HG03565 (cell line): ENCODE data around the gene UHRF2.
"Not testable (repeated sequence)": the region's sequence is repeated elsewhere in the genome, so short reads cannot be mapped to it uniquely, and the experiment has no call there.

Source experiments
- ATAC-seq: cut with Tn5 transposase; IDR thresholded peaks from one replicate; pipeline ENCODE4 v1.9.1; 2021; ENCODE audit warnings: mild to moderate bottlenecking, moderate library complexity; ENCODE audit not compliant: unreplicated experiment

UHRF2 gene, protein sequence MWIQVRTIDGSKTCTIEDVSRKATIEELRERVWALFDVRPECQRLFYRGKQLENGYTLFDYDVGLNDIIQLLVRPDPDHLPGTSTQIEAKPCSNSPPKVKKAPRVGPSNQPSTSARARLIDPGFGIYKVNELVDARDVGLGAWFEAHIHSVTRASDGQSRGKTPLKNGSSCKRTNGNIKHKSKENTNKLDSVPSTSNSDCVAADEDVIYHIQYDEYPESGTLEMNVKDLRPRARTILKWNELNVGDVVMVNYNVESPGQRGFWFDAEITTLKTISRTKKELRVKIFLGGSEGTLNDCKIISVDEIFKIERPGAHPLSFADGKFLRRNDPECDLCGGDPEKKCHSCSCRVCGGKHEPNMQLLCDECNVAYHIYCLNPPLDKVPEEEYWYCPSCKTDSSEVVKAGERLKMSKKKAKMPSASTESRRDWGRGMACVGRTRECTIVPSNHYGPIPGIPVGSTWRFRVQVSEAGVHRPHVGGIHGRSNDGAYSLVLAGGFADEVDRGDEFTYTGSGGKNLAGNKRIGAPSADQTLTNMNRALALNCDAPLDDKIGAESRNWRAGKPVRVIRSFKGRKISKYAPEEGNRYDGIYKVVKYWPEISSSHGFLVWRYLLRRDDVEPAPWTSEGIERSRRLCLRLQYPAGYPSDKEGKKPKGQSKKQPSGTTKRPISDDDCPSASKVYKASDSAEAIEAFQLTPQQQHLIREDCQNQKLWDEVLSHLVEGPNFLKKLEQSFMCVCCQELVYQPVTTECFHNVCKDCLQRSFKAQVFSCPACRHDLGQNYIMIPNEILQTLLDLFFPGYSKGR

DNA sequence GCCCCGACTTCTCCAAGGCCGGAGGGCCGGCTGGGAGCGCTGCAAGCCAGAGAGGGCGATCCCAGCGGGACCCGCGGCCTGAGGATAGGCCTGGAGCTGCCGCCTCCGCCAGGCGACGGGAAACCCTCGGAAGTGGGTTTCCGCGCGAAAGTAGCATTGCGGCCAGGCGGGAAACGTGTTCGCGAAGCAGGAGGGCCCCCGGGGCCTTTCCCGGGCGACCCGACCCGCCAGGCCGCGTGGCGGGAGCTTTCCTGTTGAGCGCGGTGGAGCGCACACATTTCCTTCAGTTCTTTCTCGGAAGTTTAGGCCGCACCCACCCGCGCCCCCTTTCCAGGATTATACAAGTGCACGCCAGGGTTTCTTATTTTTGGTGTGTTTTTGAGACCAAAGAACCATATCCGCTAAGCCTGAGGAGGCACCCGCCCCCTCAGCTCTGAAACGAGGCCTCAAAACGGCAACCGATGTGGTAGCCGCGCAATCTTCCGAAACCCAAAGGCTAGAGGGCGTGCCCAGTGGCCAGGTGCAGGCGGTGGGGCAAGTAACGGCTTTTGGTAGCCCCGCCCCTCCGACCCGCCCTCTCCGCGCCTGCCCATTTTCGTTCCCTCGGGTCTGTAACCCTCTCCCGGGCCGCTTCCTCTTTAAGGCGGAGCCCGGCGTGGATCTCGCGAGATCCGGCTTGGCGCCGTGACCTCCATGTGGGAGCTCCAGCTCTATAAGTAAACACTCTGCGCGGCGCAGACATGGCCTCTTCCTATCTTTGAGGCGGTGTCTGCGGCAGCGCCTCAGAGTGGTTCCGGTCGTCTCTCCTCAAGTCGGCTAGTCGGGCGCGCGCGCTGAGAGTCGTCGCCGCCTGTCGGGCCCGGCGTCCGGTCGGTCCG is at the start of gene UHRF2:
UHRF2 (plus strand) TSS at position 713 of the 878 bp plus-strand sequence. CDS start 292 bp downstream, outside the sequence.
- ATAC-seq, result peak; percentile 79

DNA sequence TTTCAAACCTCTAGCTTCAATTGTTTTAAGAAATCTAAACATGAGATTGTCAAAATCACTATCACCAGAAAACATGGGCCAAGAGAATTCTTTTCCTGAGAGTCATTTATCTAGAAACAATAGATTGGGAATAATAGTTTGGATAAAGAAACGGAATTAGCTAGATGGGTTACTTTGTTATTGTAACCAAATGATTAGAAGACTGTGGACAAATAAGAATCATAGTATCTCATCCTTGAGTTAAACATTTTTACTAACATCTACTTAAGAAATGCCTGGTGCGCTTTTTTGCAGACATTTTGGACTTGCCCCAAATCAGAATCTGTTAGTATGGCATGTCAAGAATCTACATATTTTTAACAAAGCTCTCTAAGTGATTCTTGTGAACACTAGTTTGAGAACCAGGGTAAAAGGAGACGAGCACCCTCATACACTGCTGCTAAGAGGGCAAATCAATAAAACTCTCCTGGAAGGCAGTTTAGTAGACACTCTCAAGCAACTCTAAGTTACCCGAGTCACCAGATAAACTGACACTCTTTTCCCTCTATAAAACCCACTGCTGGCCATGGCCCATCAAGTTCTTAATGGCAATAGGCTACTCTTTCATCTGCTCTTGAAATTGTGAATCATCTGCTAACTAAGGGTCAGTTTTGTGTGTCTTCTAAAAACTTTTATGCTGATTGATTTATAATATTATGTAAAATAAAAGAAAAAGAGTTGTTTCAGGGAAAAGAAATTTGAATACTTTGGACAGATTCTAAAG is 45.7 kb upstream of the UHRF2 start:
- ATAC-seq, result no peak

DNA sequence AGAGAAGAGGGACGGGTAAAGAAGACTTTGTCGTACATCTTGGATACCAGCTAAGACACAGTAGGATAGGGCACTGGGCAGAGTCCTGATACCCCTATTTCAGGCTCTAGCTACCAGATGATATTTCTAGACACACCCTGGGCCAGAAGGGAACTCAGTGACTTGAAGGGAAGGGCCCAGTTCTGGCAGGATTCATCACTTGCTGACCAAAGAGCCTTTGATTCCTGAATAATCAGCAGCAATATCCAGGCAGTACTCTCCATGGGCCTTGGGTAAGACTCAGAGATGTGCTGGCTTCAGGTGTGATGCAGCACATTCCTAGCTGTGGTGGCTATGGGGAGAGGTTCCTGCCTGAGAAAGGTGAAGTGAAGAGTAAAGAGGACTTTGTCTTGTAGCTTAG is 44.2 kb upstream of the UHRF2 start:
- ATAC-seq, result no peak

DNA sequence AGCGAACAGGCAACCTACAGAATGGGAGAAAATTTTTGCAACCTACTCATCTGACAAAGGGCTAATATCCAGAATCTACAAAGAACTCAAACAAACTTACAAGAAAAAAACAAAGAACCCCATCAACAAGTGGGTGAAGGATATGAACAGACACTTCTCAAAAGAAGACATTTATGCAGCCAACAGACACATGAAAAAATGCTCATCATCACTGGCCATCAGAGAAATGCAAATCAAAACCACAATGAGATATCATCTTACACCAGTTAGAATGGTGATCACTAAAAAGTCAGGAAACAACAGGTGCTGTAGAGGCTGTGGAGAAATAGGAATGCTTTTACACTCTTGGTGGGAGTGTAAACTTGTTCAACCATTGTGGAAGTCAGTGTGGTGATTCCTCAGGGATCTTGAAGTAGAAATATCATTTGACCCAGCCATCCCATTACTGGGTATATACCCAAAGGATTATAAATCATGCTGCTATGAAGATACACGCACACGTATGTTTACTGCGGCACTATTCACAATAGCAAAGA is 31.5 kb upstream of the UHRF2 start:
- ATAC-seq, result not testable (repeated sequence)

DNA sequence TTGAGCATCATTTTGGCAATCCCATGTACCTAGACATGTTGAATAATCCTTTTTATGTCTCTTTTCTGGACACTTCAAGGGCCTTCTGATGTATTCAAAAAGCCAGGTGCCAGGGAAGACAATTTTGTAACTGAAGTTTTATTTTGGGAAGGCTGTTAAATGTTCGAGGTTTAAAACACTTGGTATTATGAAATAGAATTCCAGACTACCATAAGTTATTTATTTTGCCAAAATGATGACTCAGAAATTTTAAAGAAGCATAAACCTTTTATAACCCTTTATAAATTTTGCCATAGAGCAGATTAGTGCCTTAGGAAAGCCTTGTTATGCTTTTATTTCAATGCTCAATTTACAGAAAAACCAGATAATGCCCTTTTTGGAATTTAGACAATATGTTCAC is 30.3 kb upstream of the UHRF2 start:
- no peak for ATAC-seq

DNA sequence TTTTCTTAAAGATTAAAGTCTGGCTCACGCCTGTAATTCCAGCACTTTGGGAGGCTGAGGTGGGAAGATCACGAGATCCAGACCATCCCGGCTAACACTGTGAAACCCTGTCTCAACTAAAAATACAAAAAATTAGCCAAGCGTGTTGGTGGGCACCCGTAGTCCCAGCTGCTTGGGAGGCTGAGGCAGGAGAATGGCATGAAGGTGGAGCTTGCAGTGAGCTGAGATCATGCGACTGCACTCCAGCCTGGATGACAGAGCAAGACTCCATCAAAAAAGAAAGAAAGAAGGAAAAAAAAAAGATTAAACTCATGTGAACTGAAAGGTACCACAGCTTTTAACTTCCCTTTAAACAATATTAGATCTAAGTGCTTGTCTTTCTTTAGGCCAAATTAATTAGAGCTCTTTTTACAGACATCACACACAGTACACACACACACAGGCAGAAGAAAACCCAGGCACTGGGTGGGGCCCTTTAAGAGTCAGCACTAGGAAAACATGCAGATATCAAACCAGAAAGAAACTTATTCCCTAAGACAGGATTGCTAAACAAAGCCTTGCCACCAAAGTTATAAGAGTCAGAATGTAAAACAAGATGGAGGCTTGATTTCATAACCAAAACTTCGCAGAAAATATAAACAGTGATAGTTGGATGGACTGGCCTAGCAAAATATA is 29.3 kb upstream of the UHRF2 start:
- no peak for ATAC-seq

DNA sequence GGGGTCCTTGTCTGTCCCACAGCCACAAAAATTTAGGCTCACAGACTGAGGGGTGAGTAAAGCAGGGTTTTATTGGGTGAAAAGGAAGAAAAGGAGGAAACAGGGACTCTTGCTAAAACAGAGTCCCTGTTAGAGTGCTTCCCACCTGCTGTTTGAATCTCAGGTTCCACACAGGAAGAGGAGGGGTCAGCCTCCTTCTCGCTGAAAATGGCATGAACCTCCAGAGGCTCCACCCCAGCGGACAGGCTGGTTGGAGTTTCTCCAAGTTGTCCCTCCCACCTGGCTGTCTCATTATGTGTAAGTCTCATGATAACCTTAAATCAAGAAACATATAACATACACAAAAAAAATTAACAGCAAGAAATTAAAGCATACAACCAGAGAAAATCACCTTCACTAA is 28.3 kb upstream of the UHRF2 start:
- ATAC-seq, result no peak

DNA sequence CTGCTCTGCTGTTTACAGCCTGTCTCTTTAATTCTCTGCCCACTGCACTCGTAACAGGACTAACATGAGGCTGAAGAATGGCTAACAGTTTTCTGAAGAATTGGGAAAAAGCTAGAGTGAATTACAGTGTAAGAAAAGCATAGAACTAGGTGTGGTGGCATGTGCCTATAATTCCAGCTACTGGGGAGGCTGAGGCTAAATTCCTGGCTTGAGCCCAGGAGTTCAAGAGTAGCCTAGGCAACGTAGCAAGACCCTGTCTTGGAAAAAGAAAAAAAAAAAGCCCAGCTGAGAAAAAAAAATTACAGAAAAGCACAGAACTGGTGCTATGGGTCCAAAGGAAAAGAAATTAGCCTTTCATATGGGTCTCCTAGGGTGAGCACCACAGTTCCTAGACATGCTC is 13.9 kb upstream of the UHRF2 start:
- no peak for ATAC-seq

DNA sequence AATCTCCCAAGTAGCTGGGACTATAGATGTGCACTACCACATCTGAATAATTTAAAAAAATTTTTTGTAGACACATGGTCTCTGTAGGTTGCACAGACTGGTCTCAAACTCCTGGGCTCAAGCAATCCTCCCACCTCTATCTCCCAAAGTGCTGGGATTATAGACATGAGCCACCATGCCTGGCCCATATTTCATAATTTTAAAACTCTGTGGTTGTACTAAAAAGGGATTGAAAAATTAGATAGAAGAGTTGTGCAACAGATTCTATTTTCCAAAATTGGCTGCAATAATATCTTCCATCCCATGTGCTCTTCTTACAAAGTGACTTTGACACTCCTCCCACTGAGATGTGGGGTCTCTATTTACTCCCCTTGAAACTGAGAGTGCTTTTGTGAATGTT is 7.6 kb upstream of the UHRF2 start:
- no peak for ATAC-seq

DNA sequence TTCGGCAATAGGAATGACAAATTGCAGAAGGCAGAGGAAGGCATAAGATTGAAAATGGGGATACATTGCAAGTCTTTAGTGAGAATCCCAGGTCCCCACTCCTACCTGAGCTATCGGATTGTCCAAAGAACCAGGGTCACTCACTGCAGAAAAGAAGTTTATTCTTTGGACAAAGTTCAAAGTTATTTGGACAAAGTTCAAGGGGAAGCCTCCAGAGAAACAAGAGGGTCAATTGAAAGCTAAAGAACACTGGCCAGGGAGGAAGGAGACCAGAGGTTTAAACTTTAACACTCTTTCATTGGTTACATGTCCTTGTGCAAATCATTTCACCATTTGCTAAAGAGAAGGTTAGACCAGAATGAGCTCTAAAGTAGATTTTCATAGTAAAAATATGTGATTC is 5.2 kb upstream of the UHRF2 start:
- ATAC-seq, result no peak

DNA sequence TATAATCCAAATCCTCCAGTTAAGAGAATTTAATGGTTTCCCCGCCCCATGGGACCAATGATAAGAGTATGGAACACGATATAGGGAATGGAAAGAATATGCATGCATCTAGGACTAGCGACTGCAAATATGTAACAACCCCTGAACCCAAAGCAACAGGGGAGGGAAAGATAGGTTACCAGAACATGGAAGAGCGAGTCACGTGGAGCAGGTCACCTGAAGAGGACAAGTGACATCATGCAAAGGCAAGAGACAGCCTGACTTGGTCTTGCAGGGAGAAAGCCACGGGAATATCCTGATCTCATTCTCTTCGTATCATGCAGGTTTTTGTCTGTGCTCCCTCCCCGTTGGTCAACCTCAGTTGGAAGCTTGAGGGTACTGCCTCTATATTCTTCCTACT is 4.7 kb upstream of the UHRF2 start:
- ATAC-seq, result no peak

DNA sequence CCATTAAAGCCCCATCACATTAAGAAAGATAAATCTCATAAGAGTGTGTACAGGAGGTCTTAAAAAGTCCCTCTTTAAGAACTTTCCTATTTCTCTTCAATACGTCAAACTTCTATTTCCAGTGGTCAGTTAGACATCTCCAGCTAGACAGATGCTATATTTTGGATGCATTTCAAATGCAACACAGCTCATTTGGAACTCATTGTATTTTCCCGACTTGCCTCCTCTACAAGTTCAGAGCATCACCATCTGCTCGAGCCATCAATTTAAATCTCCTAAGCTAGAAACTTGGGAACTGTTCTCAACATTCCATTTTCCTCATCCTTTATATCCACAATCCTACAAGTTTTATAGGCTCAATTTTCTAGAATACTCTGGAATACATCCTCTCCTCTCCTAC is 3.2 kb upstream of the UHRF2 start:
- ATAC-seq, result no peak

DNA sequence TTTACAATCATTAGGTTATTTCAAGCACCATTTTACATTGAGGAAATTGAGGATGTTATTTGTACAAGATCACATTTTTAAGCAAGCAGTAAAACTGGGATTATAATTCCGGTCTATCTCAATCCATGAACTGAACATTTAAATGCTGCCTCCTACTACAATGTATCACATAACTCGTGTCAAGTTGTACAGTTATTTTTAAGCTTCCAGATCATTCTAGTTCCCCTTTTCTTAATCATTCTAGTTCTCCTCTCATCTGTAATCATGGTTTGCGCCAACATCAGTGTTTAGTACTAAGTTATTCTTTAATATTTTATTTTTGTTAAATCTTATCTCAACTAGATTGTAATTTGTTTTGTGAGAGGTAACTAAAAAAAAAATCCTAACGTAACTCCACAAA is 2.4 kb upstream of the UHRF2 start:
- no peak for ATAC-seq

DNA sequence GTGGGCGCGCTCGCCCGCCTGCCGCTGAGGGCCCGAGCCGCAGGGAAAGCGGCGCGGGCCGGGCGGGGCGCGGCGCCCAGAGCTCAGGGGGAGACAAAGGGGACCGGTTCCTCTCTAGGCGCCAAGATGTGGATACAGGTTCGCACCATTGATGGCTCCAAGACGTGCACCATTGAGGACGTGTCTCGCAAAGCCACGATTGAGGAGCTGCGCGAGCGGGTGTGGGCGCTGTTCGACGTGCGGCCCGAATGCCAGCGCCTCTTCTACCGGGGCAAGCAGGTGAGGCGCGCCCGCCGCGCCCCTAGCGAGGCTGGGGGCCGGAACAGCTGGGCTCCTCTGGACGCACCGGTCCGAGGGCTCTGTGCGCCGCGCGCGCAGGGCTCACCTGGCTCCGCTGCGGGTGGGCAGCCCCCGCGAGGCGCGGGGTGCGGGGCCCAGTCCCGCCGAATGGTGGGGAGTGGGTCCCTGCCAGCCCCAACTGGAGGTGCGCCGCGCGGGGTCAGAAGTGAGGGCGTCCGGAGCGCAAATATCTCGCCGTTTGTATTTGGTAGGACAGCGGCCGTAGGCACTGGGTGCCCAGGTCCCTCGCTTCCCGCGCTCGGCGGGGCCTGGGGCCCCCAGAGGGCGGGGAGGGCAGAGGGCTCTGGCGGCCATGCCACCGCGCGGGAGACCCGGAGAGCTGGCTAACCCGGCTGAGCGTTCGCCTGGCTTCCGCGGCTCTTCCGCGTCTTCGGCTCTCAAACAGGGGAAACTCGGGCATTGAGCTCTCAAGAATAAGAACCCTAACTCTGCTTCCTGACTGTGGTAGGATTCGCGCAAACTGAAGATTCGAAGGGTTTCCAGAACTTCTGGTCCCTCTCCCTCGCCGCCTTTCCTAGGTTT is 607 bp downstream of the UHRF2 start:
- peak; percentile 3 for ATAC-seq

DNA sequence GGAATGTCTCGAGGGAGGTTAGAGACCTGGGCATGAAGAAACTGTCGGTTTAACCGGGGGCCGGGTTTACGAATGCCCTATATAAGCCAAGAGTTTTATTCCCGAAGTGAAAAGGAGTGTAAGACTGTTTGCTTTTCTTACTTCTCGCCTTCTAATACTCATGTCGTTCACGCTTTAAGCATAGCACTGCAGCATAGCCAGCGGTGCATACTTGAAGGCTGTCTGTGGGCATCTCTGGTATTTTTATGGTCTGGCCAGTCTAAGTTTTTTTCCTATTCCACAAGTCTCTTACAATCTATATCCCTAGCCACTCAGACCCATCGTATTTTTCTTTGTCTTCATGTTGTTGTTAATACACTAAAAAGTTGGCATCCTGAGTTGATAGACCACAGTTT is 1.2 kb downstream of the UHRF2 start:
- no peak for ATAC-seq

DNA sequence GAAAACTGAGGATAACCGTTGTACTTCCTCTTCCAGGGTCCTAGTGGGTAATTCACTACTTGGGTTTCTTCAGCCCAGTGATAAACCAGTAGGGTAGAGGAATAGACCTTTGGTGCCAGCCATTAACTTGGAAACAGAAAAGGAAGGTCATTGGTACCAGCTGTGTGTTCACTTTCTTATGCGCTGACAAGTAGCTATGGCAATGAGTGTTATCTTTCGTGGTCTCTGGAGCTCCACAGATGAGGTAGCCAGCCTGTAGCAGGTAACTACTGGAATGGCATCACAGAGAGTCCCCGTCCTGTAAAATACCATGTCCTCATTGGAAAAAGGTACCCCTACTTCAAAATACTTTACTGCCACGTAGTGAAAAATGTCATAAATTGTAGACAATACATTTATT is 2.3 kb downstream of the UHRF2 start:
- no peak for ATAC-seq

DNA sequence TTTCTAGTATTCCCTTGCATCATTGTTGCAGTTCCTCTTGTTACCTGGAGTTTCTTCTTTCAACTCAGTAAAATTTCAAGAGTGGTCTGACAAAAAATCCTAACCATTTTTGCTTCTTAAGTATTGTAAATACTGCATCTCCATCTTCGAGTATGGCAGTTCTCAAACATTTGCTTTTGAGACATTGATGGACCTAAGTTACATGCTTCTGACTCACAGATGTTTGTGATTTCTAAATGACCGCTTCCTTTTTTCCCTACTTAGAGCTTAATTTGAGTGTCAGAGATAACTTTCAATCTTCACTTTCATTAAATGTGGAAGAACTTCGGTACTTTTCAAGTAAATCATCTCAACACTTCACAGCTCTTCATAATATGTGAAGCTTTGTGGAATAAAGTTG is 4.2 kb downstream of the UHRF2 start:
- ATAC-seq, result no peak

DNA sequence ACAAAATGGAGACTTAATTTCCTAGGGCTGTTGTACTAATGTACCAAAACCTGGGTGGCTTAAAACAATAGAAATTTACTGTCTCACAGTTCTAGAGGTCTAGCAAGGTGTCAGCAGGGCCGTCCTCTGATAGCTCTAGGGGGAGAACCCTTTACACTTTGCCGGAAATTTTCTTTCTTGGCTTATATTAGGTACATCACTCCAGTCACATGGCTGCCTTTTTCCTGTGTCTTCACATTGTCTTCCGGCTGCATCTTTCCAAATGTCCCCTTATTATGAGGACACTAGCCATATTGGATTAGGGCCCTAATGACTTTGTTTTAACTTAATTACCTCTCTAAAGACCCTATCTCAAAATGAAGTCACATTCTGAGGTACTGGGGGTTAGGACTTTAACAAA is 5.8 kb downstream of the UHRF2 start:
- no peak for ATAC-seq

DNA sequence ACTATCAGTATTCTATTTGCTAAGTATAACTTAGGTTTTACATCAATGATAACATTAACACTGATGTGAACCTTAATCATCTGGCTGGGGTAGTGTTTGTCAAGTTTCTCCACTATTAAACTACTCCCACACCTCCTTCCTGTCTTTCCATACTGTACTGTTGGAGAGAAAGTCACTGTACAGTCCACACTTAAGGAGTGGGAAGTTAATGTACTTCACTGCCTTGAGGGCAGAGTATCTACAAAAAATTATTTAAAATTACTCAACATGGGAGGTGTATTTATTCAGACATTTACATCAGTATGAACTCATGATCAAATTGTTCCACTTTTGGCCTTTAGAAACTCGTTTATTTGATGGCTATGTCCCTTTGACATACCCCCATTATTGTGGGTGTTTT is 11.9 kb downstream of the UHRF2 start:
- no peak for ATAC-seq
